Mesendoderm (in vitro differentiated cells): ENCODE results near the gene CHML.
A peak's percentile ranks its signal among the peaks of the same experiment; 100 is the strongest.

ENCODE experiments used
- DNase-seq: peaks from one replicate; pipeline ENCODE4 v3.0.0; 2013
- H2AK5ac ChIP-seq: 2 replicates; pipeline ENCODE4 v1.6.1; 2013; ENCODE audit warnings: low read length, inconsistent platforms
- H2BK120ac ChIP-seq: 2 replicates; pipeline ENCODE4 v1.6.1; 2013; ENCODE audit warnings: low read depth, mild to moderate bottlenecking, low read length, moderate library complexity, mixed read lengths
- H2BK15ac ChIP-seq: replicated peaks from 2 replicates; pipeline ENCODE4 v1.6.1; 2013; ENCODE audit warnings: low read depth, mild to moderate bottlenecking, moderate library complexity
- H2BK5ac ChIP-seq: 2 replicates; pipeline ENCODE4 v1.6.1; 2013; ENCODE audit warnings: low read length, inconsistent platforms
- H3K18ac ChIP-seq: 2 replicates; pipeline ENCODE4 v1.6.1; 2013; ENCODE audit warnings: mild to moderate bottlenecking, low read length, mixed read lengths
- H3K23ac ChIP-seq: one replicate; pipeline ENCODE4 v1.6.1; 2013; ENCODE audit warnings: low read length
- H3K27ac ChIP-seq: 2 replicates; pipeline ENCODE4 v1.5.1; 2013; ENCODE audit warnings: low read depth, mild to moderate bottlenecking, inconsistent platforms, low read length, moderate library complexity
- H3K27me3 ChIP-seq: 2 replicates; pipeline ENCODE4 v1.6.1; 2013; ENCODE audit warnings: low read length, control low read depth, mild to moderate bottlenecking, inconsistent platforms; ENCODE audit not compliant: insufficient read depth, poor library complexity
- H3K36me3 ChIP-seq: 2 replicates; pipeline ENCODE4 v1.6.1; 2013; ENCODE audit warnings: low read length, inconsistent platforms; ENCODE audit not compliant: control insufficient read depth, insufficient read depth
- H3K4ac ChIP-seq: one replicate; pipeline ENCODE4 v1.6.1; 2013; ENCODE audit warnings: low read depth, mild to moderate bottlenecking, low read length, moderate library complexity
- H3K4me1 ChIP-seq: 2 replicates; pipeline ENCODE4 v1.6.1; 2013; ENCODE audit warnings: low read depth, low read length, inconsistent platforms; ENCODE audit not compliant: control insufficient read depth
- H3K4me2 ChIP-seq: 2 replicates; pipeline ENCODE4 v1.6.1; 2013; ENCODE audit warnings: low read length
- H3K4me3 ChIP-seq: 2 replicates; pipeline ENCODE4 v1.5.1; 2013; ENCODE audit warnings: mild to moderate bottlenecking, low read length
- H3K56ac ChIP-seq: one replicate; pipeline ENCODE4 v1.6.1; 2013; ENCODE audit warnings: low read length
- H3K79me1 ChIP-seq: 2 replicates; pipeline ENCODE4 v1.6.1; 2013; ENCODE audit warnings: low read length, inconsistent platforms
- H3K79me2 ChIP-seq: 2 replicates; pipeline ENCODE4 v1.6.1; 2013; ENCODE audit warnings: mild to moderate bottlenecking, low read length; ENCODE audit not compliant: control insufficient read depth, insufficient read depth
- H3K9ac ChIP-seq: 2 replicates; pipeline ENCODE4 v1.6.1; 2013; ENCODE audit warnings: low read length, inconsistent platforms
- H4K5ac ChIP-seq: one replicate; pipeline ENCODE4 v1.6.1; 2013; ENCODE audit warnings: low read length
- H4K8ac ChIP-seq: one replicate; pipeline ENCODE4 v1.6.1; 2013; ENCODE audit warnings: low read depth, mild to moderate bottlenecking, control low read depth, low read length, moderate library complexity
- WGBS: extraction: QIAGEN DNeasy Blood & Tissue Kit; methylation state at CpG from one replicate; pipeline ENCODE4 v1.1.7; 2013; ENCODE audit warnings: low lambda C conversion rate, missing lambda C conversion rate; ENCODE audit not compliant: insufficient coverage; ENCODE audit errors: extremely low coverage; 5-methylcytosine and 5-hydroxymethylcytosine counted together

The CHML gene

DNA sequence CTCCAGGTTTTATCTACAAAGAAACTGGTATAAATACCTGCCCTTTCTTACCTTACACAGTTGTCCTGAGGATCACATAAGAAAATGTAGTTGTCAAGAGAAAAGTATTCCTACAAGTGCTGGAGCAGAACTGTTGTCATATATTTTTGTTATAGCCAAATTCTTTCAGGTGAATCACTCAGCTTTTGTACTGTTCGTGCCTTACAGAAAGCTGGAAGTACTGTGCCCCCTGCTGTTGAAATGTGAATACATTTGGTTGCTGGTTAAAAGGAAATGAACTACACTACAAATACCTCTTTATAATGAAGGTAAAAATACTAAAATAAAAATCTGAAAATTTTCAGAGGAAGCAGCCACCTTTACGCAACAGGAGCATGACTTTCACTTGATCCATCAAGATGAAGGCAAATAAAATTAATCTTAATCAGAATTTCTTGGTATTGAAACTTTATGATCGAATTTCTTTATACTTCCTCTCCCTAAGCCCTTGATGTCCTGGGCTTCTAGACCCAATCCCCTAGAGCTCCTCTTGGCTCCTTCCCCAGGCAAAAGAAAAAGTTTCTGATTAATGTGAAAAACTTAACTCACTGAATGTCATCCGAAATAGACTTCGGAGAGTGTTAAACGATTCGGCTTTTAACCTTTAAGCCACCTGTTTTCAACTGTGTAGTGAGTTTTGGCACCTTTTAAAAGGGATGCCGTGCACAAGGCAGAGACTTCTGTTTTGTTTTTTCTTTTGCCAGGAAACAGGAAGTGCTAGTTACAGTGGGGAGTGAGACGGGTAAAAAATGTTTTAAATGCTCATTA, 12.5 kb downstream of the CHML start:
- DNase-seq = peak; percentile 74
- no peak overlapping the region for H3K4ac ChIP-seq
- no peak overlapping the region for H2BK5ac ChIP-seq
- H4K5ac ChIP-seq = no peak overlapping the region
- H3K79me2 ChIP-seq = no peaks in the 10 kb centered on the region
- no peak overlapping the region for H3K56ac ChIP-seq
- no peak overlapping the region for H4K8ac ChIP-seq
- no peaks in the 10 kb centered on the region for H3K27me3 ChIP-seq
- H2BK15ac ChIP-seq = no peak overlapping the region
- H2AK5ac ChIP-seq = no peak overlapping the region
- H3K27ac ChIP-seq = no peak overlapping the region
- no peaks in the 10 kb centered on the region for H3K4me1 ChIP-seq
- H3K4me2 ChIP-seq = no peak overlapping the region
- no peak overlapping the region for H2BK120ac ChIP-seq
- no peak overlapping the region for H3K18ac ChIP-seq
- H3K36me3 ChIP-seq = no peaks in the 10 kb centered on the region
- no CpG with 5 or more reads among the region's 9 CpGs for WGBS
- no peak overlapping the region for H3K4me3 ChIP-seq
- H3K9ac ChIP-seq = no peak overlapping the region
- no peaks in the 10 kb centered on the region for H3K79me1 ChIP-seq
- H3K23ac ChIP-seq = no peak overlapping the region

DNA sequence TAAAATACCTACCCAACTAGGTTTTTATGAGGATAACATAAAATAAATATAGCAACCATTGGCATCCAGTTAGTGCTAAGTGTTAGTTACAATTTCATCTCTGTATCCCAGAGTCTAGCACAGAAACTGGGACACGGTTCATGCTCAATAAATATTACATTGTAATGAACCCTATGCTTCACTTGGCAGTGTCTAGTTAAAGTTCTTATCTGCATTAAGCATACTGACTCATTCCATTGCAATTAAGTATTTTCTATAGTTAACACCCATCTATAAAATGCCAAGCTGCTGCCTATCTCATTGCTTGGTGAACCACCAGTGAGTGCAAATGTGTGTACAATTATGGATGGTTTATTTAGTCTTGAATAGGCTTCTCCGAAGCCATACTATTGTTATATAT, 15.2 kb downstream of the CHML start:
- H3K56ac ChIP-seq = no peak overlapping the region
- no peak overlapping the region for H2BK120ac ChIP-seq
- H3K36me3 ChIP-seq = no peaks in the 10 kb centered on the region
- H3K9ac ChIP-seq = no peak overlapping the region
- H3K79me1 ChIP-seq = no peaks in the 10 kb centered on the region
- H3K4me3 ChIP-seq = no peak overlapping the region
- no peak overlapping the region for H2AK5ac ChIP-seq
- H3K4ac ChIP-seq = no peak overlapping the region
- no peak overlapping the region for H3K4me2 ChIP-seq
- no CpG with 5 or more reads among the region's 2 CpGs for WGBS
- H2BK15ac ChIP-seq = no peak overlapping the region
- no peaks in the 10 kb centered on the region for H3K4me1 ChIP-seq
- no peak for DNase-seq
- H4K8ac ChIP-seq = no peak overlapping the region
- no peaks in the 10 kb centered on the region for H3K79me2 ChIP-seq
- no peak overlapping the region for H3K23ac ChIP-seq
- no peaks in the 10 kb centered on the region for H3K27me3 ChIP-seq
- H3K18ac ChIP-seq = no peak overlapping the region
- no peak overlapping the region for H3K27ac ChIP-seq
- no peak overlapping the region for H4K5ac ChIP-seq
- no peak overlapping the region for H2BK5ac ChIP-seq

DNA sequence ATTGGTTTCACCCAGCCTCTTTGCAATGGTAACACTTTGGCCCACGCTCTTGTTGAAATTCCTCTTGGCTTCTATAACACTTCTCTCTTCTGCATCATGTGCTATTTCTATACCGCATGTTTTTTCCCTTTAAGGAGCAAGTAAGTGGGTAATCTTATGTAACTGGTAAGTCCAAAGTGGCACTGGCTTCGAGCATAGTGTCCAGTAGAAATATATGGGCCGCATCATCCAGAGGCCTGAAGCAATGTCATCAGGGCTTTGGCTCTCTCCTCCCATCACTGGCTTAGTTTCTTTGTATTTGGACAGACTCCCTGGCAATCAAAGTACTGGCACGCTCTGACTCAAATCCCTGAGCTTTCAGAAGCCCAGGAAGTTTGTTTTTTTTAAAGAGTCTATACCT, 17.5 kb downstream of the CHML start:
- Histone ChIP-seq H2BK15ac (no peak overlapping the region), H3K36me3 (no peaks in the 10 kb centered on the region), H2BK5ac (no peak overlapping the region), H3K56ac (no peak overlapping the region), H2AK5ac (no peak overlapping the region), H3K4me2 (no peak overlapping the region), H4K8ac (no peak overlapping the region), H3K4ac (no peak overlapping the region), H3K23ac (no peak overlapping the region), H3K4me3 (no peak overlapping the region), H3K4me1 (no peaks in the 10 kb centered on the region), H3K27ac (no peak overlapping the region), H2BK120ac (no peak overlapping the region), H3K79me1 (no peaks in the 10 kb centered on the region), H3K27me3 (no peaks in the 10 kb centered on the region), H3K79me2 (no peaks in the 10 kb centered on the region), H4K5ac (no peak overlapping the region), H3K18ac (no peak overlapping the region), H3K9ac (no peak overlapping the region)
- DNase-seq = no peak
- WGBS = no CpG with 5 or more reads among the region's 5 CpGs

DNA sequence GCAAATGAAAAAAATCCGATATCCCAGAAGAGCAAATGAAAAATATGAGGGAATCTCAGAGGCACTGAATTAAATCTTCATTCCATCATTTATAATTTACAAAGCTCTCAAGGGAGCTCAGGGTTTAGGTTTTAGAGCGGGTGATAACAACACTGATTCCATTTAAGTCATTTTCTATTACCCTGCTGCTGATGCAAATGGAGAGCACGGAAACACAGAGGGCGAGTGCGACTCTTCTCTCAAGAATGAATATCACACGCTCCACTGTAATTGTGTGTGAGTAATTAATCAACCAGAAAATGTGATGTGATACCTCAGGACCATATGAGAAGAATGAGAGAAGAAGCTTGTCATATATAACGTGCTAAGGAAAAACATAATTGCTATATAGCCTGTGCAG, 22.7 kb downstream of the CHML start:
- Histone ChIP-seq H3K9ac (no peak overlapping the region), H3K4ac (no peak overlapping the region), H2AK5ac (no peak overlapping the region), H3K79me2 (no peaks in the 10 kb centered on the region), H2BK120ac (no peak overlapping the region), H3K36me3 (no peaks in the 10 kb centered on the region), H4K5ac (no peak overlapping the region), H3K4me2 (no peak overlapping the region), H3K4me1 (no peaks in the 10 kb centered on the region), H3K27me3 (no peaks in the 10 kb centered on the region), H4K8ac (no peak overlapping the region), H3K79me1 (no peaks in the 10 kb centered on the region), H3K4me3 (no peak overlapping the region), H3K27ac (no peak overlapping the region), H3K18ac (no peak overlapping the region), H3K23ac (no peak overlapping the region), H2BK5ac (no peak overlapping the region), H2BK15ac (no peak overlapping the region), H3K56ac (no peak overlapping the region)
- no CpG with 5 or more reads among the region's 7 CpGs for WGBS
- no peak for DNase-seq

DNA sequence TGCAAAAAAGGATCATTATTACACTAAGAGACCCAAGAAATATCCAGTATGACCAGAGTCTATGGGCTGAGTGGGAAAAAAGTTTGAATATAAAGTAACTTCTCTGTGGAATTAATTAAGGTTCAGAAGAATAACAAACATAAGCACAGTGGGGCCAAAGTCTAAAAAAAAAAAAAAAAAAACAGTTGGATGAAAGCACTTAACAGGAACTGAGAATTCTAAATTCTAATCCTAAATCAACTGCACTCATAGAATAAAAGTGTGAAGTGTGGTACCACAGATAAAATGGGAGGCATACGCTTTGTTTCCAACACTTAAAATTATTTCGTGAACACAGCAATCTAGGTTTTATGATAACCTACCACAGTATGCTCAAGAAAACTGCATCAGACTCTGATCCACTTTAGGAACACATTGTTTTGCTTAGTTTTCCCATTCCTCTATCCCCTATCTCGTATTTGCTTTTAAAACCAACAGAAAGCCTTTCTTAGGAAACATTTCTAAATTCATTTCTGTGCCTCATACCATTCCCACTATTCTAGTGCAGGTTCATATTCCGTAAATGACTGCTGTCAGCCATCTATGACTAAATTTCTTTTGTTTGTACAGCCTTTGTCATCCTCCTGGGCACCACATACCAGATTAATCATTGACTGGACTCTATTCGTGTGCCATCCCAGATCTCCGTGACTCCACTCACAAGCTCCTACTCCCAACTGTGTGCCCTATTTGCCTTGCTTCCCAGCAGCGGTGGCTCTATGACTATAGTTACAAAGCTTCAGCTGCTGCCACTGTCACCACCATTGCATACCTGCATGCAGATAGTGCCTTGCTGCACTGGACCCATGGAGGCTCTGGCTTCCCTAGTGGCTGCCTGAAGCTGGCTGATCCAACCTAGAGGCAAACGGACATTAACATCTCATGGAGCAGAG, 24.9 kb downstream of the CHML start:
- no peaks in the 10 kb centered on the region for H3K79me2 ChIP-seq
- no peak overlapping the region for H3K23ac ChIP-seq
- no peaks in the 10 kb centered on the region for H3K79me1 ChIP-seq
- no peak overlapping the region for H2AK5ac ChIP-seq
- H2BK5ac ChIP-seq = no peak overlapping the region
- H3K56ac ChIP-seq = no peak overlapping the region
- no peak overlapping the region for H3K4me3 ChIP-seq
- no peak overlapping the region for H3K27ac ChIP-seq
- WGBS = no CpG with 5 or more reads among the region's 8 CpGs
- H4K5ac ChIP-seq = no peak overlapping the region
- no peak overlapping the region for H3K18ac ChIP-seq
- H2BK120ac ChIP-seq = no peak overlapping the region
- no peaks in the 10 kb centered on the region for H3K36me3 ChIP-seq
- no peak overlapping the region for H4K8ac ChIP-seq
- H3K4me2 ChIP-seq = no peak overlapping the region
- H3K27me3 ChIP-seq = no peaks in the 10 kb centered on the region
- no peak overlapping the region for H2BK15ac ChIP-seq
- DNase-seq = peak; percentile 13
- no peaks in the 10 kb centered on the region for H3K4me1 ChIP-seq
- no peak overlapping the region for H3K4ac ChIP-seq
- H3K9ac ChIP-seq = no peak overlapping the region
